Left forelimb (tissue), 1 donor: ENCODE results near the gene SNX33.
"Not testable (repeated sequence)": the region's sequence is repeated elsewhere in the genome, so short reads cannot be mapped to it uniquely, and the experiment has no call there.

ENCODE experiments used
- DNase-seq: peaks from one replicate; pipeline ENCODE4 v3.0.0-alpha.2; 2018; ENCODE audit warnings: low spot score

Gene SNX33

GRCh38 chr15:75699961-75700874 lies 52.5 kb downstream of the SNX33 start:
- peak; percentile 77 for DNase-seq

- not testable (repeated sequence) for DNase-seq
These were observed 53.6 kb downstream of the SNX33 start for GRCh38 chr15:75701071-75702003.

GRCh38 chr15:75702436-75702835 lies 54.7 kb downstream of the SNX33 start:
- DNase-seq, result no peak

GRCh38 chr15:75703440-75704262 lies 55.9 kb downstream of the SNX33 start:
- not testable (repeated sequence) for DNase-seq

- DNase-seq, result no peak
These were observed 56.5 kb downstream of the SNX33 start for GRCh38 chr15:75704263-75704615.

GRCh38 chr15:75704618-75705017 lies 56.9 kb downstream of the SNX33 start:
- no peak for DNase-seq

GRCh38 chr15:75705375-75705774 lies 57.7 kb downstream of the SNX33 start:
- not testable (repeated sequence) for DNase-seq

- no peak for DNase-seq
These were observed 58.4 kb downstream of the SNX33 start for GRCh38 chr15:75705854-75706681.

- no peak for DNase-seq
These were observed 58.9 kb downstream of the SNX33 start for GRCh38 chr15:75706682-75706954.

- peak; percentile 89 for DNase-seq
These were observed 61.7 kb downstream of the SNX33 start for GRCh38 chr15:75709458-75709857.

GRCh38 chr15:75710874-75711273 lies 63.2 kb downstream of the SNX33 start:
- DNase-seq, result not testable (repeated sequence)

GRCh38 chr15:75711495-75711894 lies 63.8 kb downstream of the SNX33 start:
- DNase-seq, result not testable (repeated sequence)
